HG03095 (cell line): ENCODE data around the gene DEPDC5.
"Not testable (repeated sequence)": the region's sequence is repeated elsewhere in the genome, so short reads cannot be mapped to it uniquely, and the experiment has no call there.

Experiments
- ATAC-seq: cut with Tn5 transposase; IDR thresholded peaks from one replicate; pipeline ENCODE4 v1.9.1; 2021; ENCODE audit warnings: moderate library complexity; ENCODE audit not compliant: unreplicated experiment

DEPDC5 gene

DNA sequence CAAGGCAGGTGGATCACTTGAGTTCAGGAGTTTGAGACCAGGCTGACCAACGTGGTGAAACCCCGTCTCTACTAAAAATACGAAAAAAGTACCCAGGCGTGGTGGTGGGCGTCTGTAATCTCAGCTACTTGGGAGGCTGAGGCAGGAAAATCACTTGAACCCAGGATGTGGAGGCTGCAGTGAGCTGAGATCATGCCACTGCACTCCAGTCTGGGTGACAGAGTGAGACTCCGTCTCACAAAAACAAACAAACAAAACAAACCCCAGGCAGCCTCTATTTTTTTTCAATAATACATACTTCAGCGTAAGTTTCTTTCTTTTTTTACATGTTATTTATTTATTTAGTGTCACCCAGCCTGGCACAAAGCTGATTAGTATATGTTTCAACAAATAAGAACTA, 60.1 kb downstream of the DEPDC5 start:
- ATAC-seq = not testable (repeated sequence)

DNA sequence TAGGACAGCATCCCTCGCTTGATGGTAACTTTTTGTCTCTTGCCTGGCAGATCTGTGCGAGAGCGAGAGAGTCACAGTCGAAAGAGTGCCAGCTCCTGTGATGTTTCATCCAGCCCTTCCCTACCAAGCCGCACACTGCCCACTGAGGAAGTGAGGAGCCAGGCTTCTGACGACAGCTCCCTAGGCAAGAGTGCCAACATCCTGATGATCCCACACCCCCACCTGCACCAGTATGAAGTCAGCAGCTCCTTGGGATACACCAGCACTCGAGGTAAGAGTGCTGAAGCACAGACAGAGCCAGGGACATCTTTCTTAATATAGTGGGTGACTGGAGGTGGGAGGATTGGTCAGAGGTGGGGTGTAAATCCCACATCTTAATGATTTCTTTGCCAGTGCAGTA, 61.1 kb downstream of the DEPDC5 start:
- no peak for ATAC-seq

DNA sequence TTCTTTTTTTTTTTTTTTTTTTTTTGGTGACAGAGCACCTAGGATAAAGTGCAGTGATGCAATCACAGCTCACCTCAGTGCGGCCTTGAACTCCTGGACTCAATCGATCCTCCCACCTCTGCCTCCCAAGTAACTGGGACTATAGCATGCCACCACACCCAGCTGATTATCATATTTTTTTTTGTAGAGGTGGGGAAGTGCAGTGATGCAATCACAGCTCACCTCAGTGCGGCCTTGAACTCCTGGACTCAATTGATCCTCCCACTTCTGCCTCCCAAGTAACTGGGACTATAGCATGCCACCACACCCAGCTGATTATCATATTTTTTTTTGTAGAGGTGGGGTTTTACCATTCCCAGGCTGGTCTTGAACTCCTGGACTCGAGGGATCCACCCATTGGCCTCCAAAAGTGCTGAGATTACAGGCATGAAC, 61.6 kb downstream of the DEPDC5 start:
- not testable (repeated sequence) for ATAC-seq

DNA sequence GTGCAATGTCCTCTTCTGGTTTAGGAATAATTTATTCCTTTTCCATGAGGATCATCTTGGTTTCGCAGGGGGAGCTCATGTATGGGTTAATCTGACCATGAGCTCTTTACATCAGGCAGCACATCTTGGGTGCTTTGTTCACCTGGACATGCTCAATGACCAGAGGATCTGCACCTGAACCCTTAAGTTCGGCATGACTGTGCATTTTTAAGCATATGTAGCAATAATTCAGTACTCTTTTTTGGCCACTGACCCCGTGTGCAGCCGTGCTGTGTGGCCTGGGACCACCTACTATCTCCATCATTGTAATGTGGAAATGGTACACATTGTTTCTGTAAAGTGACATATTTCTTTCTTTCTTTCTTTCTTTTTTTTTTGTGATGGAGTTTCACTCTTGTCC, 62.9 kb downstream of the DEPDC5 start:
- ATAC-seq = no peak

DNA sequence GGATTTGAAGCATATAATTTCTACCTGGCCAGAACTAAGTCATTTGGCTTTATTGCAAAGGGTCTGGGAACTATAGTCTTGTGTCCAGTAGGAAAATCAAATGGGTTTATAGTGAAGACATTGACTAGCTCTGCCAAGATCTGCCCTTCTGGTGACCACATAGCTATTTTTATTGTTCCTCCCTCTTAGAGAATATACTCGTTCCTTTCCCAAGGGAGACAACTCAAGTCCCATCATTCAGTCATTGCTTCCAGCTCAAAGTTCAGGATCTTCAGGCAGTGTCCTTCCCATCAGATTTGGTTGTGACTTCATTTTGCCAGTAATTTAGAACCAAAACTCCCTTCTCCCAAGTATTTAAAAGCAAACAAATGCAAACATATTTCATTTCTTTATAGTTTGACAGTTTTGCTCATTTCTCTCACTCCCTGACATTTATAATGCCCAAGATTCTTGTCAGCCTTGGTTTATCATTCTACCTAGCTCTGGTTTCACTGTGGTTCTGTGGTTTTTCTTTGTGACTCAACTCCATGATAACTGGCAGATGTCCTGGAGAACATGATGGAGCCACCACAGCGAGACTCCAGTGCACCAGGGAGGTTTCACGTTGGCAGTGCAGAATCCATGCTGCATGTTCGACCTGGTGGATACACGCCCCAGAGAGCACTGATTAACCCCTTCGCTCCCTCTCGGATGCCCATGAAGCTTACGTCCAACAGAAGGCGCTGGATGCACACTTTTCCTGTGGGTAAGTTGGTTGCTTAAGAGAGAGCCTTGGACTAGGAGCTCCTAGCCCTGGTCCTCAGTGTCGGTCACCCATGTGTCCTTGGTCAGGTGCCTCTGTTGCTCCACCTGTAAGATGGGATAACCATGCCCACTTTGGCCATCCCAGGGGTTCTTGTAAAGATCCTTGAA, 64.9 kb downstream of the DEPDC5 start:
- no peak for ATAC-seq

DNA sequence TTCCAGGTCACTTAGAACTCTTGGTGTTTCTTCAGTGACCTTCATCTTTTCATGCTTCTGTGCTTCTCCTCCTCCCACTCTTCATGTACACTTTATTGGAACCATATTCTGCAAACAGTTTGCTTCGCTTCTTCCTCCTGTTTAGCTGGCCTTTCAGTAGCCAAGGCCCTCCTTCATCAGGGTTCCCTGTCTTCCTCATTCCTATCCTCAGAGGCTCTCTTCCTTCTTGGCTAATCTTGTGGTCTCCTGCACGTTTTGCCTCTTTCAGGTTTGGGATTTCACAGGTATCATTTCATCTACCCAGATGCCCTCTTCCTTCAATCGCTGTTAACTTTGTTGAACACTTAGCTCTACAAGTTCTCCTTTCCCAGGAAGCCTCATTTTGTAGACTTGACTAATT, 66.8 kb downstream of the DEPDC5 start:
- ATAC-seq = no peak

DNA sequence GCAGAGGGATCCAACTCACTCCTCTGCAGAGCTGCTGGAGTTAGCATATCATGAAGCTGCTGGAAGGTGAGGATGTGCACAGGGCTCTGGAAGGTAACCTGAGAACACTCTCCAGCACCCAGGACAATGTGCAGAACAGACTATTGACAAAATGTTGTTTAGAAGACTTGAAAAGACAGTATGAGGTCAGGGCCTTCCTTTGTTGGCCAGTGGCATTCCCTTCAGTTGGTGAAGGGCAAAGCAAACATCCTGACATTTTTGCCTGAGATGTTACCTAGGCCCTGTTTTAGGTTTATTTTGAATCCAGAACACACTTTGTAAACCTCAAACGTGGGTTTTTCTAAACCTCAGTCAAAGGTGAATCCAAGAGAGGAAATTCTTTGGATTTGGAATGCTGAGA, 67.8 kb downstream of the DEPDC5 start:
- no peak for ATAC-seq

DNA sequence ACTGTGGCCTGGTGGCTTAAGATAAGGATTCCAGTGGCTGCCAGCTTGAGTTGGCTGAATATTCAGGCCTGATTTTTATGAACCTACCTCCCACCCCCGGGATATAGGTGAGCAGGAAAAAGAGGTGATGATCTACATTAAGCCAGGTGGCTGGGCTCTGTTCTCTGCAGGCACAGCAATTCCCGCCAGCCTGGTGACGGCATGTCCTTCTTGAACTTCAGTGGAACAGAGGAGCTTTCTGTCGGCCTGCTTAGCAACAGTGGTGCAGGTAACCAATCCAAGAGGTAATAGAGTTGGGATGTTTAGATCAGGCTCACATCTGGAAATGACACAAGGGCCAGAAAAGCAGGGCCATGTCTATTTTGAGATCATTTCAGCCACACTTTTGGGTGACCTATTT, 68.7 kb downstream of the DEPDC5 start:
- no peak for ATAC-seq

DNA sequence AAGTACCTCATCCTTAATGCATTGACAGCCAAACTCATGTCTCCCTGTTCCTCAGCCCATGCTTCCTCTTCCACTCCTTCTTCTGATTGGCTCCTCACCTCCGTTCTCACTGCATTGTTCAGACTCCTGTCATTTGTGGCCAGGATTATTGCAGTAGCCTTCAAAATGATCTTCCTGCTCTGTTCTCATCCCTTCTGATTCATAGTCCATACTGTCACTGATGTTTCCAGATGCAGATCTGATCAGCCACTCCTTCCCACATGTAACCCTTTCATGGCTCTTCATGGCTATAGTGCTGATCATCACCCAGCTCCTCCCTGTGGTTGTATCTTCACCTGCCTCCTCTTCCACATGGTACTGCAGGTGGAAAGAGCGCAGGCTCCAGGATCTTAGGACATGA, 71.7 kb downstream of the DEPDC5 start:
- ATAC-seq = no peak

DNA sequence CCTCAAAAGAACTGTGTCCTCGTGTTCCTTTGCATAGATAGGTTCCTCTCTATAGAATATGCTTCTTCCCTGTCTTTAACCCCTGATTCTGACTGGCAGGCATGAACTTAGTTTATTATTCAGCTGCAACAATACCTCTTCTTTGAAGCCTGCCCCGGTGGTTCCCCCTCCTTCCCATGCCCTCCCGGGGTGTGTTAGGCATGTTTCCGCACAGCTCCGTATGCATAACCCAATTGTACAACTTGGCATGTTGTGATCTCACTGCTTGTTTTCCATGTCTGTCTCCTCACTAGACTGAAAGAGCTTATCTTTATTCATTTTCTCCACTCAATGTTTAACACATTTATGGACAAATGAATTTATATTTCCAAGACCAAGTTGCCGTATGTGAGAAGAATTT, 72.6 kb downstream of the DEPDC5 start:
- no peak for ATAC-seq

DNA sequence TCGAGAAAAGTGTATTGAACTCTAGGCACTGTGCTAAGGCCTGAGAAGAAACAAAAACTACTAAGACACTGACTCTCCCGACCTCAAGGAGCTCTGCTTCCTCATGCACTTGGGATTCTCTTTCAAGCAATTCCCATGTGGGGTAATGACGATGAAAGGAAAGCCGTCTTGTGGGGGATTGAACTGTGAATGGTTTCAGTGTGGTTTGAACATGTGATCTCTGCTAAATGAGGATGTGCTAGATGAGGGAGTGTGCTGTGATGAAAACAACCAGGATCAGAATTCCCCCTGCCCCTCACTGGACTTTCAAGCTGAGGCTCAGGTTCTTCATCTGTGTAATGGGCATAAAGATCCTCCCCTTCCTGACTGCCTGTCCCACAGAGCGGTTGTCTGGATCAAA, 74.9 kb downstream of the DEPDC5 start:
- ATAC-seq = no peak

DNA sequence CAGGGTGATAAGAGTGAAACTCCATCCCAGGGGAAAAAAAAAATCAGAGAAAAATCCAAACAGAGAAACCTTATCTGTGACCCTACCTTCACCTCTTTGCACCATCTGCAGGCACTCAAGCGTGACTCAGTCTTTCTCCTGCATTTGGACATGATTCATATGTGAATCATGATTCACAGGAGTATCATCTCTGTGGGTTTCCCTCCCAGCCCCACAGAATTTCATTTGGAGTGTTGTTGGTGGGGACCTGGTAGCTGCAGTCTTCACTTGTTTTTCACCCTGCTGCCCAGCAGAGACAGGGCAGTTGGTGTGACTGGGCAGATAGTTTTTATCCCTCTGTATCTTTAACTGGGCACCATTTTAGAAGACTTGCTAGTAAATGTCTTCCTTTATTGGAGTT, 75.7 kb downstream of the DEPDC5 start:
- no peak for ATAC-seq

DNA sequence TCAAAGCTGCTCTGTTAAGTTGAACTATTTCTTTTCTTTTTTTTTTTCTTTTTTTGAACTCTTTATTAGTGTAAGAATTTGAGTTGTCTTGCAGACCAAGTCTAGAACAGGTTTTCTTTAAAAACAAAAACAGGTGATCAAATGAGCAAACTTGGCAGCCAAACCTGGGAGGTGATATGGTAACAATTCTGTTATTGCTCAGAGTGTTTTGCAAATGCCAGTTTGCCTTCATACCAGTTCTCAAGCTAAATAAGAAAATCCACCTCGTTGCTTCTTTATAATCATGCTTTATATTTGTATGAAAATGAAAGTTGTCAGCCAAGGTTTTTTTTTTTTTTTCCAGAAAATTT, 76.9 kb downstream of the DEPDC5 start:
- ATAC-seq = no peak

DNA sequence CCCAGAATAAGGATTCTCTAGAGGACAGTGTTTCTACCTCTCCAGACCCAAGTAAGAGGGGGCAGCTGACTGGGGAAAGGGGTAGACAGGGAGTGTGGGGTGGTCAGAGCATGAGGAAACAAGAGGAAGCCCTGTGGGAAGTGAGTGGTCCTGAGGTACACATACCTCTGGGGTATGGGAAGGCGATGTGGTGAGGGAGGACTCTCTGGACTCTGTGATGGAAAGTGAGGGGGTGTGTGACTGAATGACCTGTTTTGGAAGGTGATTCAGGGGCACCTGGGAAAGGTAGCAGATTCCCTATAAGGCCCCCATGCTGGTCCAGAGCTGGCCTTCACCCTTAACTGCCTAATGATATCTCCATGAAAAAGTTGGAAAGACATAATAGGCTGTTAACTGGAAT, 80.1 kb downstream of the DEPDC5 start:
- no peak for ATAC-seq

DNA sequence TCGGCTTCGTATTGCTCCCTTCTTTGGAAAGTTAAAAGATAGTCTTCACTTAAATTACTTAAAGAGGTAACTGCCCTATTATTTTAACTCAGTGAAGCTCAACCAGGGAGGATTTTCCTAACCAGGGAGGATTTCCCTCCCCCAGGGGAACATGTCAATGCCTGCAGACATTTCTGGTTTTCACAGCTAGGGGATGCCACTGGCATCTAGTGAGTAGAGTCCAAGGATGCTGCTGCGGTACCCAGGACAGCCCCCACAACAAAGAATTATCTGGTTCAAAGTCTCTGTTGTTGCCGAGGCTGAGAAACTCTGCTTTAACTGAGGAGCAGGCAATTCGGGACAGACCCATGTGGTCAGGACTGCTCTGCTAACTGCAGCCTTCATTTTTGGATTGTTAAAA, 82.2 kb downstream of the DEPDC5 start:
- ATAC-seq = no peak

DNA sequence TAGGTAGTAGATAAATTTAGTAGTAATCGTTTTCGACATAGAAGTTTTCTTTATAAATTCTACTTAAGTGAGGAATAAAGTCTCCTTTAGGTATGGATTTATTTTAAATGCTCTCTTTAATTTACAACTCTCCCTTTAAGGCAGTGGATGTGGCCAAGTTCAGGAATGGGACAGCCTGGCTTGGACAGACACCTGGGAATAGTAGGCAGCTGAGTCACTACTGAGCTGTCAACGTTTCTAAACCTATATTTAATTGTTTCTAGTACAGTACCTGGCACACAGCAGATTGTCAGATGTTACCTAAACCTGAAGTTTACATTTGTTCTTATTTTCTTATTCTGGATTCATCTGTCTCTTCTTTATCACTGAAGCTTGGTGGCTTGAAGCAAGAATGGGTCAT, 85.1 kb downstream of the DEPDC5 start:
- no peak for ATAC-seq

DNA sequence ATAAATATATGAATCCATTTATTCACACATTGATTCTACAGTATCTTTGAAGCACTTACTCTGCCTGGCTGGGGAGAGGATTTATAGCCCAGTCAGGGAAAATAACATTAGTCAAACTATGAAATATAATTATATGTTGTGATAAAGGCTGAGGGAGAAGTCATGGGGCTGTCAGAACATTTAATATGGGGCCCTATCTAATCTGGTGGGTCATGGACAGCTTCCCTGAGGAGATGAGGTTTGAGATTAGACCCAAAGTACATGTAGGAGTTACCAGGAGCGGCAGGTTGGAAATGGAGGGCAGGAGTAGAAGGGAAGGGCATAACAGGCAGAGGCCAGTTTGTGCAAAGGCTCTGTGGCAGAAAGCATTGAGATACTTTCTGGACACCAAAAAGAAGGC, 86.2 kb downstream of the DEPDC5 start:
- ATAC-seq = no peak

DNA sequence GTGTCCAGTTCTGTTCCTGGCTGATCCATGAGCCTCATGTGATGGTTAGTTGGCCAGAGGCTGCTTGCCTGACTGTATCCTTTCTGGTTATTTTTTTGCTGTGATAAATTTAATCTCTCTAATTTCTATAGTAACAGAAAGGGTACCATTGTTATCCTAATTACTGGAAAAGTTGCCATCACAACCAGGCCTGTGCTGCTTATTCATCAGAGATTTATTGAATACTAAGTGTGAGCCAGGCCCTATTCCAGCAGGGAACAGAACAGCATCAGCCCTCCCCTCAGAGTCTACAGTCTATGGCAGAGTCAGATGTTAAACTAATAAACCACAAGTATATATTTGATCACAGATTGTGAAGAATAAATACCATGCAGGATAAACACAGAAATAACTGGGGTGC, 86.8 kb downstream of the DEPDC5 start:
- ATAC-seq = no peak

DNA sequence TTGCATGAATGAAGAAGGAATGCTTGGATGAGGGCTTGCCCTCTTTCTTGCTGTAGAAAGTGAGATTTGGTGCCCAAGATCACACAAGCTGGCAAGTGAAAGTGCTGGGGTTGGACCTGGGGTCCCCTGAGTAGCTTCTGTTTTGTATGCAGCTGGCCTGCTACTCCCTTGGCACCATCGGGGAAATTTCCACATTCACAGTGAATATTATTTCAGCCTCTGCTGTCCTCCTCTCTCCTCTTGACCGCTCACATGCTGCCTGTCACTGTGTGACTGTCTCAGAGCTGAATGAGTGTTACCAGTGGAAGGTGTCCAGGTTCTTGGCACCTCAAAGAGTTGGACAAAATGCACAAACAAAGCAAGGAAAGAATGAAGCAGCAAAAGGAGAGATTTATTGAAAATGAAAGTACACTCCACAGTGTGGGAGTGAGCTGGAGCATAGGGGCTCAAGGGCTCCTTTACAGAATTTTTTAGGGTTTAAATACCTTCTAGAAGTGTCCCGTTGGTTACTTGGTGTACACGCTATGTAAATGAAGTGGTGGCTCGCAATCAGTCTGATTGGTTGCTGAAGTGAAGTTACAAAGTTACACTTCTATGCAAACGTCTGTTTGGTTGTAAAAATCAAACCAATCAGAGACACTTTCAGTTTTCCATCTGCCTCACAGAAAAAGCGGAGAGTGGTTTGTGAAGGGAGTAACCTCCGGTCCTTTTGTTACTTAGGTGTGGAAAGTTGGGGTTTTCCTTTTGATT, 87.4 kb downstream of the DEPDC5 start:
- no peak for ATAC-seq

DNA sequence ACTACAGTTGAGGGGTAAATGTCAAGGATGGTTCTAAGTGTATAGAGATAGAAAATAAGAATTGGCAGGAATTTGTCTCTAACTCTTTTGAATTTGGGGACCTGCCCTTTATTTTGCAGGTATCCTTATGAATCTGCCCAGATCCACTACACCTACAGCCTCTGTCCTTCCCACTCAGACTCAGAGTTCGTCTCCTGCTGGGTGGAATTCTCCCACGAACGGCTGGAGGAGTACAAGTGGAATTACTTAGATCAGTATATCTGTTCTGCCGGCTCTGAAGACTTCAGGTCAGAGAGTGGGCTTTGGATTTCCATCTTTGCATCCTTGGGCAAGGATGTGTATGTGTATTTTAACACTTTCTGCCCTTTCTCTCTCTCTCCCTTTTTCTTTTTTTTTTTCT, 89.7 kb downstream of the DEPDC5 start:
- no peak for ATAC-seq

DNA sequence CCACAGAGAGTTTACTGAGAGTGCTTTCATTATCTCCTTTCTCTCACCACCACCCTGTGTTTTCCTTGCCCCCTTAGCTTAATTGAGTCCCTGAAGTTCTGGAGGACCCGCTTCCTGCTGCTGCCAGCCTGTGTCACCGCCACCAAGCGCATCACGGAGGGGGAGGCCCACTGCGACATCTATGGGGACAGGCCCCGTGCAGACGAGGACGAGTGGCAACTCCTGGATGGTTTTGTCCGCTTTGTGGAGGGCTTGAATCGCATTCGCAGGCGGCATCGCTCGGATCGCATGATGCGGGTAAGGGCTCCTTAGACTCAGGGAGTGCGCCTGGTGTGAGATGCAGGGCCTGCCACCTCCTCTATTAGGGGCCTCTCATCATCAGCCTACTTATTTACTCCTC, 91.1 kb downstream of the DEPDC5 start:
- no peak for ATAC-seq
